Esophagus squamous epithelium (tissue), 4 donors: ENCODE data around the gene NR5A2.

Source experiments
- POLR2A ChIP-seq, 4 donors: fragments of 450-650 bp; IDR thresholded peaks; one replicate each; pipeline ENCODE4 v1.6.1; 2017; ENCODE audit warnings: antibody characterized with exemption in 4 of 4, mild to moderate bottlenecking in 4 of 4, moderate library complexity in 3 of 4
- TF ChIP-seq, protein P1 (sequence below), 6 experiments: fragments of 450-650 bp in 4 of 6; fragments of 200-600 bp in 2 of 6; sonication (generic) in 2 of 6; IDR thresholded peaks; one replicate each; pipeline ENCODE4 v1.5.1; 2016 to 2019; ENCODE audit warnings: antibody characterized with exemption in 6 of 6, mild to moderate bottlenecking in 4 of 6, moderate library complexity in 4 of 6

DNA sequence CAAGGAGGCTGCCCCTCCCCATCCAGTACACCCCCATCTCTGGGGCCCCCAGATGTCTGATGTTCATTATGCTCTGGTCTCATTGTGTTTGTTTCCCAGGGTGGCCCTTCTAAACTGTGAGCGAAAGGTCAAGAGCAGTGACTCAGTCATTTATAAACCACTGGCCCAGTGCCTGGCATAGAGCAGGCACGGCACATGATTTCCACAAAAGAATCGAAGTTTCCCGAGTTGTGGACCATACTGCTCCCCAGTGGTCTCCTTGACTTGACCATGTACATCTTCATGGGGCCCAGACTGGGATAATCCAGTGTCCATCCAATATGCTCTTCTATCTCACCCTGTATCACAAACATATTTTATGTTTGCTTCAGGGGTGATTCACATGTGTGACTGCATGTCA, 153.3 kb downstream of the NR5A2 start:
- no peak for TF ChIP-seq POLR2A (IDR thresholded peaks at IDR 0.05)
- TF ChIP-seq, protein P1, sequence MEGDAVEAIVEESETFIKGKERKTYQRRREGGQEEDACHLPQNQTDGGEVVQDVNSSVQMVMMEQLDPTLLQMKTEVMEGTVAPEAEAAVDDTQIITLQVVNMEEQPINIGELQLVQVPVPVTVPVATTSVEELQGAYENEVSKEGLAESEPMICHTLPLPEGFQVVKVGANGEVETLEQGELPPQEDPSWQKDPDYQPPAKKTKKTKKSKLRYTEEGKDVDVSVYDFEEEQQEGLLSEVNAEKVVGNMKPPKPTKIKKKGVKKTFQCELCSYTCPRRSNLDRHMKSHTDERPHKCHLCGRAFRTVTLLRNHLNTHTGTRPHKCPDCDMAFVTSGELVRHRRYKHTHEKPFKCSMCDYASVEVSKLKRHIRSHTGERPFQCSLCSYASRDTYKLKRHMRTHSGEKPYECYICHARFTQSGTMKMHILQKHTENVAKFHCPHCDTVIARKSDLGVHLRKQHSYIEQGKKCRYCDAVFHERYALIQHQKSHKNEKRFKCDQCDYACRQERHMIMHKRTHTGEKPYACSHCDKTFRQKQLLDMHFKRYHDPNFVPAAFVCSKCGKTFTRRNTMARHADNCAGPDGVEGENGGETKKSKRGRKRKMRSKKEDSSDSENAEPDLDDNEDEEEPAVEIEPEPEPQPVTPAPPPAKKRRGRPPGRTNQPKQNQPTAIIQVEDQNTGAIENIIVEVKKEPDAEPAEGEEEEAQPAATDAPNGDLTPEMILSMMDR (IDR thresholded peaks at IDR 0.05) = no peak
